ENCODE results near the gene SDCCAG8. TPM values are rescaled to one million over a fixed set of nuclear protein-coding genes. Genes with fewer than 3 reads are reported as not detected.

SDCCAG8 gene
- total and polyA plus RNA-seq, 2 of the 8 experiments (the other 6 are each of a cell fraction or from before 2014, with no cell fraction given): 15.6 to 21.0 TPM

- Histone ChIP-seq H3K79me1 (ENCODE audit: low read depth, low read length) (no peaks in the 10 kb centered on the region), H4K8ac (ENCODE audit: extremely low read depth, insufficient read depth, low read length) (no peak overlapping the region), H3K9ac (replicated peaks in 1 of 4; ENCODE audit: extremely low read depth in 1 of 4, low read depth in 3 of 4, low read length in 3 of 4) (no peak overlapping the region), H3K56ac (replicated peaks; ENCODE audit: insufficient read length, low read depth, low read length) (no peak overlapping the region), H3K4me3 (ENCODE audit: extremely low read depth in 1 of 4, insufficient read depth in 2 of 4, low read depth in 3 of 4, low read length in 4 of 4) (no peak overlapping the region), H3K4me1 (replicated peaks in 1 of 4; ENCODE audit: control insufficient read depth in 3 of 4, insufficient read depth in 4 of 4, low read length in 3 of 4) (peaks cover 0 to 10% (median 7%) of the 10 kb centered on the region in 4 experiments; a peak in 6 of 7 replicates), H3K36me3 (ENCODE audit: control insufficient read depth in 2 of 4, insufficient read depth in 4 of 4, low read length in 3 of 4) (no peaks in the 10 kb centered on the region), H2BK120ac (replicated peaks; ENCODE audit: low read depth, low read length) (no peak overlapping the region), H3K27ac (ENCODE audit: low read depth, low read length) (no peak overlapping the region), H4K91ac (replicated peaks; ENCODE audit: insufficient read length, low read length) (no peak overlapping the region), H2BK15ac (ENCODE audit: low read length) (no peak overlapping the region), H4K20me1 (replicated peaks in 1 of 2; ENCODE audit: control insufficient read depth in 1 of 2, insufficient read depth in 2 of 2, low read length in 2 of 2) (no peaks in the 10 kb centered on the region), H3K9me3 (ENCODE audit: insufficient read depth in 2 of 2, low read depth in 1 of 2, low read length in 1 of 2) (no peaks in the 10 kb centered on the region), H2AFZ (ENCODE audit: low read length) (no peak overlapping the region), H3K79me2 (ENCODE audit: control insufficient read depth in 1 of 2, insufficient read depth in 2 of 2, low read length in 2 of 2) (no peaks in the 10 kb centered on the region), H2BK5ac (ENCODE audit: low read depth, low read length) (no peak overlapping the region), H3K23me2 (ENCODE audit: low read depth, low read length) (no peaks in the 10 kb centered on the region), H2AK5ac (ENCODE audit: low read depth, low read length) (no peak overlapping the region), H2BK12ac (ENCODE audit: low read depth, low read length) (no peak overlapping the region), H3K23ac (ENCODE audit: insufficient read length) (no peak overlapping the region), H3K27me3 (replicated peaks in 1 of 4; ENCODE audit: control insufficient read depth in 3 of 4, extremely low read depth in 1 of 4, insufficient read depth in 3 of 4, low read length in 3 of 4) (no peaks in the 10 kb centered on the region), H3K4me2 (ENCODE audit: insufficient read depth in 1 of 2, low read depth in 2 of 2, low read length in 2 of 2) (no peak overlapping the region), H3K4ac (replicated peaks; ENCODE audit: insufficient read length, low read depth, low read length) (no peak overlapping the region), H4K5ac (ENCODE audit: insufficient read length, low read depth, low read length) (no peak overlapping the region), H2BK20ac (ENCODE audit: low read length) (no peak overlapping the region), H3K14ac (ENCODE audit: insufficient read length) (no peak overlapping the region), H3K18ac (ENCODE audit: extremely low read depth, low read length) (no peak overlapping the region)
- TF ChIP-seq YY1 (IDR thresholded peaks at IDR 0.05; ENCODE audit: low read depth, low read length) (no peak), SIX5 (IDR thresholded peaks at IDR 0.05; ENCODE audit: low read depth, low read length) (no peak), RXRA (IDR thresholded peaks at IDR 0.05; ENCODE audit: insufficient read depth, low read depth, low read length) (no peak), CBX8 (IDR thresholded peaks at IDR 0.05; ENCODE audit: borderline replicate concordance, low read depth, low read length) (no peak)
- DNase-seq (ENCODE audit: low read depth in 1 of 2, low spot score in 2 of 2) (no peak), FAIRE-seq (no peak)
- CTCF ChIA-PET (ENCODE audit: partially characterized antibody): interaction anchor here (1.2 kb wide), 1 partner anchor 15 kb away, joined by 5 read pairs; no protein-coding TSS in a partner anchor
- POLR2A ChIA-PET (ENCODE audit: partially characterized antibody): no interaction called here
- WGBS, 2 experiments (ENCODE audit: extremely low coverage in 1 of 2, insufficient coverage in 1 of 2, insufficient read length in 1 of 2, insufficient replicate concordance in 2 of 2, low coverage in 1 of 2, low lambda C conversion rate in 2 of 2, missing lambda C conversion rate in 1 of 2): 88% methylated on average over 4 of the region's 4 CpGs; no CpG with 5 or more reads in 1 of the 2 experiments
Observed at GRCh38 chr1:243394066-243394465, 138.2 kb downstream of the SDCCAG8 start.

All from H1 (cell line).